ENCODE results near the gene SHISA2. TPM values are rescaled to one million over a fixed set of nuclear protein-coding genes. Genes with fewer than 3 reads are reported as not detected.

SHISA2 gene
- total RNA-seq, 2 experiments from 2014 or later: 0.26 to 0.27 TPM

DNA sequence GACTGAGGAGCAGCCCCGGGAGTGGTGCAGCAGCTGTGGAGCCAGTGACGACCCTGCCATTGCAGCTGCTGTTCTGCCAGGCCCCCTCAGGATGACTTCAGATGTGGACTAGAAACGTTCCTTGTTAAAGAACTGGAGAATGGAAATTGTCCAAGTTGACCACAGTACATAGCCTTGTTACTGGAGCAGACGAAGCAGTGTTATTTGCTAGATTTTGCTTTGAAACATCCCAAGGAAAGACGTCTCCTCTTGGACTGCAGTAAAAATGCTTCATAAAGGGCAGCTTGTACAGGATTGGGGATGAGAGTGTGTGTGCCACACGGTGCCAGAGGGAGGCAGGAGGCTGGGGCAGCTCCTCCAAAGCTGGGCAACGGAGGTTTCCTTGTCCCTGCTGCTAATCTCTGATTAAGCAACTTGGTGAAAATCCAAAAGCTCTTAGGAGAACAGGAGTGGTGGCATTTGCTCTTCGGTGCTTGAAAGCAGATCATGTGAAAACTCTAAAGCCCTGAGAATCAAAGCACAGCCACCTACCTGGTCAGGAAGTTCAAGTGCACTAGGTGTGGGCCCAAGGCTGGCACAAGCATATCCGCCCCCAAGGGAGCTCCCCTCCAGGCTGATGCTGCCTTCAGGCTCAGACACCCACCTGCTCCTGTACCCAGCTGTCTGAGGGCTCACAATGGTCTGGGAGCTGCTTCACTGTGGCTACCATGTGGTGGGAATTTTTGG is 34.5 kb downstream of the SHISA2 start:
- Mint-ChIP-seq H3K27me3 (no peaks in the 10 kb centered on the region), H3K4me1 (peaks cover 41% of the 10 kb centered on the region), H3K27ac (peak overlapping the region; percentile 79), H3K36me3 (peaks cover 50% of the 10 kb centered on the region), H3K4me3 (no peak overlapping the region), H3K9me3 (peaks cover 10% of the 10 kb centered on the region)
- DNase-seq: peak; percentile 15

DNA sequence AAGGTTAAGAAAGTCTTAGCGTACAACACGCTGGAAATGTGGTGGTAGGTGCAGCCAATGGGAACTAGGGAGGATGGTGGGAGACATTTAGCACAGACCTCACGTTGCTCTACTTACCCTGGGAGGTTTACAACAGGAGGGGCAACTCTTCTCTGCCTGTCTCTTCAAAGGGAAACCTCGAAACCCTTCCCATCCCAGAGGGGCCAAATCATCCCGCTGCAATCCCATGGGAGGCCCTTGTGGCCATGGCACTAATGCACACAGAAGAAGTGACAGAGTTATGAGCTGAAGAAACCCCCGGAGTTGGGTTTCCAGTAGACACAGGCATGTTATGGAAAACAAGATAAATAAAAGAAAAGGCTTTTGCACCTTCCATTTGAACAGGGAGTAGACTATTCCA is 35.6 kb downstream of the SHISA2 start:
- H3K27ac Mint-ChIP-seq: no peak overlapping the region
- H3K27me3 Mint-ChIP-seq: no peaks in the 10 kb centered on the region
- no peak for DNase-seq
- H3K4me1 Mint-ChIP-seq: peaks cover 41% of the 10 kb centered on the region
- H3K9me3 Mint-ChIP-seq: peaks cover 10% of the 10 kb centered on the region
- no peak overlapping the region for H3K4me3 Mint-ChIP-seq
- H3K36me3 Mint-ChIP-seq: peaks cover 46% of the 10 kb centered on the region

DNA sequence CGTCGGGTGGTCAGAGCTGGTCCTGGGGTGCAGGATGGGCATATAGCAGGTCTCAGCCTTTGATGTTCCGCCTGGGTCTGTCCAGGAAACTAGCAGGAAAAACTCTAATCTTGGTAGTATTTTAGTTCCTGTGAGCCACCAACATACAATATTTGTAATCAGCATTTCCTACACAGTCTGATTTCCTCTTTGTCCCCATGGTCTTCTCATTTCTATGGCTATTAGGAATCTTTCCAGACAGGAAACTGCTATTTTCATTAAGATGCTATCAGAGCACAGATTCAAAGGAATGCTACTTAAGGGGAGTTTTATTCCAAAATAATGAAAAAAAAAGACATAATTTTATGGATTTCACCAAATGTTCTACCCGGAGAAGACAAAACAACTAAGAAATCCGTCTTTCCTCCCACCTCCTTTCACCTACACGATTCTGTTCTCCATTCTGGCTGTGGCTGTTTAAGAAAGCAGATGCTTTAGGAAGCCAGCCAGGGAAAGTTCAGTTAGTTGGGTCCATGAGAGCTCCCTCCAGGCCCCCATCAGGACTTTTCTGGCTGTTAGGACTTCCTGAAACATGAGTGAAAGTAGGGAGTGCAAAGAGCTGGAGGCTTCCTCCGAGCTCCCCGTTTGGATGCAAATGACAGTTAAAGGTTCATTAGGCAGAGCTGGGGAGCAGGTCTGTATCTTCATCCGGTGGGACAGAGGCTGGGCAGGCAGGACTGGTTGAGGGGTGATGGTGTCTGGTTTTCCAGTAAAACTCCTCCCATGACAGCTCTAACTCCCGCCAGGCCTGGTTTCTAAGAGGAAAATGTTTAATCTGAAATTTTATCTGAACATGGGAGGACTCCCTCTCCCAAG is 36.3 kb downstream of the SHISA2 start:
- Mint-ChIP-seq H3K4me1 (peaks cover 41% of the 10 kb centered on the region), H3K9me3 (peaks cover 10% of the 10 kb centered on the region), H3K27ac (no peak overlapping the region), H3K36me3 (peaks cover 39% of the 10 kb centered on the region), H3K4me3 (no peak overlapping the region), H3K27me3 (no peaks in the 10 kb centered on the region)
- no peak for DNase-seq

DNA sequence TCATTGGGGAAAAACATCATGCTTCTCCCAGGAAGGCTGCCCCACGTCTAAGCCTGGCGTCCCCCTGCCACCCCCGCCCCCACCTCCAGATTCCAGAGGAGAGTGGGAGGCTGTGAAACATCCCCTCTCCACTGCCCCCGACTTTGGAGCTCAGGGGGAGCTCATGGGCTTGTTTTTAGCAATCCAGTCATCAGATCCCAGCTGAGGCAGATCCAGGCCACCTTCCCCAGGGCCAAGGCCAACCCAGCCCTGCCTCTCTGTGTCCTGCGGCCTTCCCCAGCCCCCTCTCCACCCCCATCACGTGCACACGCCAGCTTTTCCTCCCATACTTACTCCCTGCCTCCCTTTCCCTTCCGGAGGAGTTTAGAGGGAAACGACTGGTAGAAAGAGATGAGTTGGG is 38.8 kb downstream of the SHISA2 start:
- no peak for DNase-seq
- Mint-ChIP-seq H3K27ac (peak overlapping the region; percentile 78), H3K9me3 (peaks cover 10% of the 10 kb centered on the region), H3K27me3 (no peaks in the 10 kb centered on the region), H3K4me3 (peak overlapping the region; percentile 80), H3K36me3 (peaks cover 26% of the 10 kb centered on the region), H3K4me1 (peaks cover 42% of the 10 kb centered on the region)

DNA sequence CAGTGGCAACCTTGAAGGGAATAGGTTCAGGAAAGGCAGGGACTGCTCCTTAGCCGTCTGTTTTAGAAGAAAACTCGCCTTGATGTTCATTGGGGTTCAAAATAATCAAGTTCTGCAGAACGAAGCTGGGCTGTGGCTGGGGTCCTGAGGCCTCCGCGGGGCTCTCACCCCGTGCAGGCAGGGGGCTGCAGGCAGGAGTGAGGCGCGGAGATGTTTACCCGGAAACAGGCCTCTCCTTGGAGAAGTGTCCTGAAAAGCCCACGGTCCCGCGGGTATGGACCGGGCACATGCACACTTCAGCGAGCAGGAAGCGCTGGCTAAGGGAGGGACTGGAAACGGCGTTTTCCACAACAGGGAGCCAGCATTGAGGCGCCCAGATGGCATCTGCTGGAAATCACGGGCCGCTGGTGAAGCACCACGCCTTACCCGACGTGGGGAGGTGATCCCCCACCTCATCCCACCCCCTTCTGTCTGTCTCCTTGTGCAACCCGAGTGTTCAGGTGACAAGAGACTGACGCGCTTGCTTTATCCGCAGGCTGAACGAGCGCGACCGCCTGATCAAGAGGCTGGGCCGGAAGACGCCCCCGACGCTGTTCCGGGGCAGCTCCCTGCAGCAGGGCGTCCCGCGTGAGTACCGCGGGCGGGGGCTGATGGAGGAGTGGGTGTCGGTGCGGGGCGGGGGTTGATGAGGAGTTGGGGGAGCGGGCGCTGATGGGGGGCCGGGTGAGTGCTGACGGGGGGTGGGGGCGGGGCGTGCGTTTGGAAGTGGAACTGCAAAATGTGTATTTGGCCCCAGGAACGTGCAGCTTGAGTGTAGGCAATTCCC is 39.6 kb downstream of the SHISA2 start:
- H3K9me3 Mint-ChIP-seq: peaks cover 10% of the 10 kb centered on the region
- H3K36me3 Mint-ChIP-seq: peaks cover 25% of the 10 kb centered on the region
- peaks cover 39% of the 10 kb centered on the region for H3K4me1 Mint-ChIP-seq
- H3K27me3 Mint-ChIP-seq: no peaks in the 10 kb centered on the region
- peak; percentile 71 for DNase-seq
- H3K4me3 Mint-ChIP-seq: peak overlapping the region; percentile 80
- H3K27ac Mint-ChIP-seq: peak overlapping the region; percentile 78

DNA sequence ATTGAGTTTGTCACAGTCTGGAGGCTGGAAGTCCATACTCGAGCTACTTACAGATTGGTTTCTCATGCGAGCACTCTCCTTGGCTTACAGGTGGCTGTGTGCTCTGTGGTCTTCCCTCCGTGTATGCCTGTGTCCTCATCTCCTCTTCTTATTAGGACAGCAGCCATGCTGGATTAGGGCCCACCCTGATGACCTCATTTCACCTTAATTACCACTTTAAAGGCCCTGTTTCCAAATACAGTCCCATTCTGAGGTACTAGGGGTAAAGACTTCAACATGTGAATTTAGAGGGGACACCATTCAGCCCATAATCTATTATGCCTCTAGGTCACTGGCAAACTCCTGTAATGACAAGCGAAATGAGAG is 40.6 kb downstream of the SHISA2 start:
- Mint-ChIP-seq H3K4me3 (peak overlapping the region; percentile 10), H3K27me3 (no peaks in the 10 kb centered on the region), H3K9me3 (peaks cover 10% of the 10 kb centered on the region), H3K27ac (no peak overlapping the region), H3K4me1 (peaks cover 31% of the 10 kb centered on the region), H3K36me3 (peaks cover 23% of the 10 kb centered on the region)
- DNase-seq: no peak

DNA sequence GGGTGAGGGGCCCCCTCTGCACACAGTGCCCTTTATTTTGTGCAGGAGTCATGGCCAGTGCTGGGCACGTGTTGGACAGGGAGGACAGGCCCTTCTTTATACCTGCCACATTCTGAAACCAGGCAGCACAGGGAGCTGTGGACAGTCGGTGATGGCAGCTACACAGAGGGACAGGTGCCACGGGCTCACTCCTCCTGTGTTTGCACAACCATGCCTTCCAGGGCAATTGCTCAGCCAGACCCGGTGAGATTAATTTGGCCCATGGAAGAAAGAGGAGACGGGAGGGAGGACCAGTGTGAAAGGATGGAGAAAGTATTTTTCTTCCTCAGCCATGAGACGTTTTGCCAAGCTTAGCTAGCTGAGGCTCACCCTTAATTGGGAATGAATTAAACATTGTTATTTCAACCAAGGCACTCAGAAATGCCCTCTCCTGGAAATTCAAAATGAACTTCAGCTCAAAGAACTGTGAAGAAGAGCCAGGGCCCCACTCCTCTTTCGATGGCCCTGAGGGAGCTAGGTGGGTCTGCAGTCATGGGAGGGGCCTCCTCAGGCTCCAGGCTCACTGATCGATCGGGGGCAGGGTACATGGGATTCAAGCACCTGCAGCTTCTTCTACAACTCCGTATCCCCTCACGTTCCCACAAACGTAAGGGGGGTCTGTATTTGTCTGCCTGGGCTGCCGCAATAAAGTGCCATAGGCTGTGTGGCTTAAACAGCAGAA is 41.2 kb downstream of the SHISA2 start:
- H3K4me1 Mint-ChIP-seq: peaks cover 27% of the 10 kb centered on the region
- DNase-seq: no peak
- H3K27me3 Mint-ChIP-seq: no peaks in the 10 kb centered on the region
- no peak overlapping the region for H3K27ac Mint-ChIP-seq
- H3K9me3 Mint-ChIP-seq: peaks cover 10% of the 10 kb centered on the region
- peaks cover 20% of the 10 kb centered on the region for H3K36me3 Mint-ChIP-seq
- H3K4me3 Mint-ChIP-seq: no peak overlapping the region

DNA sequence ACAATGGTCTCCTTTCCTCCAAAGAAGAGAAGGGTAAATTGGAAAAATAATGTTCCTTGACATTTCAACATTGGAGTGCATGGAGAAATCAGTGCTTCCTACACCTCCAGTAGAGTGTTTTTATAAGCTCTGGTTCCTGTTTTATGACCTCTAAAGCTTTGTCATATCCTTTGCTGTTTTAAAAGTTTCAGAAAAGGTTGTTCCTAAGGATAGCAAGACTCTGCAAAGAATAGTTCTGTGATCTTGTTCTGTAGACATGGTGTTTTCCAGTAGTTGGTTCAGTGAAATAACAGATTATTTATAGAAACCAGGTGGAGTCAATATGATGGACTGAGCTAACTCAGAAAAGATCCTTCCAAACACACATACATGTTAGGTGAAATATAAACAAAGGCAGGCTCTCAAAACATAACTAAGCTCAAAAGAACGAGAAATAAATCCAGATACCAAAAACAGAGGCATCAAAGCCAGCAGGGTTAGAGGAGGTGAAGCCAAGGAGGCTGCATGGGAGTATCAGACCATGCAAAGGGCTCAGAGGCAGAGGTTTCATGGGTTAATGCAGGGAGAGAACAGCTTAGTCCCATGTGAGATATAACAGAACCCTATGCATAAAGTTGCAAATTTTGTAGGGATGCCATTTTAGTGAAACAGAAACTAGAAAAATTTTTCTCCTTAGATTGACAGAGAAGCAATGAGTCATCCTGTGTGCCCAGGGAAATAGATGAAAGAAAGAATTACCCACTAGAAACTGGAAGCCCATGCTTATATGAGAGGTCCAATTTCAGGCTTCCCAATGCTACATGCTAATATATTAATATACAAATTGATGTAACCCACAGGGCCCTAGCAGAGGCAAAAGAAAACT is 44.3 kb downstream of the SHISA2 start:
- H3K27ac Mint-ChIP-seq: no peak overlapping the region
- H3K27me3 Mint-ChIP-seq: no peaks in the 10 kb centered on the region
- H3K4me1 Mint-ChIP-seq: peaks cover 10% of the 10 kb centered on the region
- no peak for DNase-seq
- peaks cover 3% of the 10 kb centered on the region for H3K36me3 Mint-ChIP-seq
- H3K4me3 Mint-ChIP-seq: no peak overlapping the region
- peaks cover 7% of the 10 kb centered on the region for H3K9me3 Mint-ChIP-seq

Other genes with a start within 250 kb of the SHISA2 start
- gene RNF6, start 170.3 kb upstream of the SHISA2 start, total RNA-seq: 10 to 100 TPM; 52.3 to 56.2 TPM
- 10 to 100 TPM; 25.3 to 26.4 TPM for gene CDK8, start 202.1 kb upstream of the SHISA2 start, total RNA-seq